B cell (primary cell): ENCODE data around the gene KCNN1. TPM values are rescaled to one million over a fixed set of nuclear protein-coding genes. Genes with fewer than 3 reads are reported as not detected.

Experiments
- ATAC-seq: fragments of 200-7000 bp; cut with Tn5 transposase; one replicate; pipeline ENCODE4 v1.10.0; 2021; ENCODE audit warnings: low read depth, mild to moderate bottlenecking, moderate number of reproducible peaks, moderate library complexity
- CTCF ChIA-PET: fragments of 350-600 bp; sonication (Branson Sonifier 250); formaldehyde crosslinking; loops from one replicate; lab custom pipeline; 2021; ENCODE audit warnings: antibody characterized with exemption, inconsistent platforms; lab: Charles Lee
- POLR2A ChIA-PET: fragments of 350-600 bp; sonication (Branson Sonifier 250); formaldehyde crosslinking; loops from one replicate; lab custom pipeline; 2021; ENCODE audit warnings: antibody characterized with exemption; lab: Charles Lee
- DNase-seq: peaks from one replicate; pipeline ENCODE4 v3.0.0; 2013
- H2AFZ ChIP-seq: 2 replicates; pipeline ENCODE4 v1.6.1; 2012; ENCODE audit warnings: mild to moderate bottlenecking, low read depth, low read length; ENCODE audit not compliant: insufficient read depth, poor library complexity, severe bottlenecking
- H3K27ac ChIP-seq, 2 donors: 1 replicate in 1 of 2; 2 replicates in 1 of 2; pipeline ENCODE4 v1.5.1; 2012 to 2013; ENCODE audit warnings: low read length in 2 of 2, mild to moderate bottlenecking in 2 of 2, moderate library complexity in 1 of 2
- H3K27me3 ChIP-seq, 4 experiments: fragments of 200-600 bp in 1 of 4; sonication (generic) in 1 of 4; replicated peaks in 1 of 4; 1 replicate in 2 of 4; 2 replicates in 2 of 4; pipeline versions ENCODE4 v1.6.1 to v1.7.0; 2013 to 2016; ENCODE audit warnings: low read length in 3 of 4, mild to moderate bottlenecking in 2 of 4, mixed read lengths in 1 of 4, moderate library complexity in 1 of 4; ENCODE audit not compliant: insufficient read depth in 4 of 4, control insufficient read depth in 3 of 4; ENCODE audit errors: control extremely low read depth in 1 of 4
- H3K36me3 ChIP-seq, 2 experiments: replicated peaks in 1 of 2; 1 replicate in 1 of 2; 2 replicates in 1 of 2; pipeline versions ENCODE4 v1.6.1 to v1.7.1; 2013; ENCODE audit warnings: low read length in 1 of 2; ENCODE audit not compliant: insufficient read depth in 2 of 2, control insufficient read depth in 1 of 2; ENCODE audit errors: control extremely low read depth in 1 of 2, extremely low read depth in 1 of 2
- H3K4me1 ChIP-seq, 2 donors: fragments of 200-600 bp in 1 of 2; sonication (generic) in 1 of 2; 1 replicate in 1 of 2; 2 replicates in 1 of 2; pipeline versions ENCODE4 v1.5.1 to v1.6.1; 2013 to 2017; ENCODE audit warnings: low read length in 2 of 2; ENCODE audit not compliant: control insufficient read depth in 2 of 2, insufficient read depth in 2 of 2
- H3K4me2 ChIP-seq: replicated peaks from 2 replicates; pipeline ENCODE3; 2012; ENCODE audit warnings: mild to moderate bottlenecking, low read depth, low read length; ENCODE audit not compliant: poor library complexity, severe bottlenecking
- H3K4me3 ChIP-seq, 5 experiments: fragments of 200-600 bp in 1 of 5; sonication (generic) in 1 of 5; 1 replicate in 3 of 5; 2 replicates in 2 of 5; pipeline versions ENCODE4 v1.5.1 to v1.7.0; 2011 to 2016; ENCODE audit warnings: low read length in 4 of 5, mild to moderate bottlenecking in 4 of 5, low read depth in 2 of 5, control low read depth in 1 of 5, moderate library complexity in 1 of 5; ENCODE audit not compliant: insufficient read depth in 1 of 5; ENCODE audit errors: control extremely low read depth in 1 of 5, extremely low read depth in 1 of 5
- H3K79me2 ChIP-seq: fragments of 200-600 bp; sonication (generic); one replicate; pipeline ENCODE4 v1.6.0; 2016; ENCODE audit warnings: low read length; ENCODE audit not compliant: control insufficient read depth, insufficient read depth
- H3K9ac ChIP-seq: fragments of 200-600 bp; sonication (generic); 2 replicates; pipeline ENCODE4 v1.6.1; 2017; ENCODE audit warnings: mild to moderate bottlenecking, low read length, moderate library complexity
- H3K9me3 ChIP-seq, 3 donors: one replicate each; pipeline versions ENCODE4 v1.6.1 to v1.7.1; 2013; ENCODE audit warnings: low read length in 2 of 3; ENCODE audit not compliant: control insufficient read depth in 2 of 3, insufficient read depth in 1 of 3; ENCODE audit errors: control extremely low read depth in 1 of 3
- H4K20me1 ChIP-seq: 2 replicates; pipeline ENCODE4 v1.6.0; 2012; ENCODE audit warnings: mild to moderate bottlenecking, low read length; ENCODE audit not compliant: insufficient read depth, control insufficient read depth, poor library complexity, severe bottlenecking
- H3K27ac Mint-ChIP-seq: one replicate; pipeline ENCODE4 v1.8.0; 2021; ENCODE audit warnings: mixed read lengths
- H3K27me3 Mint-ChIP-seq: one replicate; pipeline ENCODE4 v1.8.0; 2021; ENCODE audit warnings: mixed read lengths
- H3K4me1 Mint-ChIP-seq: one replicate; pipeline ENCODE4 v1.8.0; 2021; ENCODE audit warnings: mixed read lengths
- H3K4me3 Mint-ChIP-seq: one replicate; pipeline ENCODE4 v1.8.0; 2021; ENCODE audit warnings: mixed read lengths
- H3K9me3 Mint-ChIP-seq: one replicate; pipeline ENCODE4 v1.8.0; 2022; ENCODE audit warnings: mixed read lengths; ENCODE audit not compliant: insufficient read depth
- CTCF ChIP-seq: fragments of 200-600 bp; IDR thresholded peaks from one replicate; pipeline ENCODE4 v1.8.0; 2022; ENCODE audit warnings: antibody characterized with exemption, mild to moderate bottlenecking
- EZH2 ChIP-seq: IDR thresholded peaks from 2 replicates; pipeline ENCODE4 v1.6.1; 2012; ENCODE audit warnings: borderline replicate concordance, low read depth, mild to moderate bottlenecking, moderate library complexity, low read length; ENCODE audit not compliant: insufficient read depth, poor library complexity, severe bottlenecking
- WGBS: methylation state at CpG from one replicate; pipeline ENCODE4 v1.1.5; 2013; ENCODE audit warnings: missing lambda C conversion rate; ENCODE audit not compliant: insufficient coverage; 5-methylcytosine and 5-hydroxymethylcytosine counted together
- intact Hi-C: fragments of 100-400 bp; cut with micrococcal nuclease; formaldehyde crosslinking; loops from one replicate; pipeline ENCODE4 v1.10.0; 2022
- polyA plus RNA-seq: library from polyadenylated mRNA; depleted of rRNA; stranded (reverse); fragments of >200 nt; gene quantifications from 2 replicates; pipeline ENCODE4 v1.2.3, GENCODE V29; 2012
- total RNA-seq, 2 donors: library from RNA; stranded (reverse); fragments of 120-200 nt in 1 of 2; gene quantifications; 1 replicate in 1 of 2; 2 replicates in 1 of 2; pipeline versions ENCODE4 v1.2.3 to v1.2.4, GENCODE V29; 2013 to 2022

The KCNN1 gene
- total and polyA plus RNA-seq, 2 donors (not counting 1 experiment from before 2014, with no cell fraction given) = 0.04 TPM; not detected in 1

GRCh38 chr19:18021121-18021755 lies 54.3 kb downstream of the KCNN1 start:
- Histone ChIP-seq H3K36me3 (no peaks in the 10 kb centered on the region), H3K4me1 (peaks cover 51 to 64% of the 10 kb centered on the region in 2 donors), H4K20me1 (no peaks in the 10 kb centered on the region), H3K4me3 (peak overlapping the region in 2 of 5 experiments; percentile 18 to 35), H3K27ac (peak overlapping the region; percentile 95 to 99), H2AFZ (peak overlapping the region; percentile 40), H3K27me3 (no peaks in the 10 kb centered on the region), H3K79me2 (no peaks in the 10 kb centered on the region), H3K9me3 (peaks cover 0 to 9% (median 3%) of the 10 kb centered on the region in 3 donors), H3K9ac (peak overlapping the region; percentile 22), H3K4me2 (peak overlapping the region; percentile 57)
- POLR2A ChIA-PET = interaction anchor here (0.5 to 7.8 kb wide), 9 partner anchors 9 to 268 kb away, joined by 3 to 160 read pairs (median 7); partner anchors contain the start of gene ARRDC2
- H3K4me1 Mint-ChIP-seq = peaks cover 68% of the 10 kb centered on the region
- TF ChIP-seq EZH2 (no peak), CTCF (no peak)
- ATAC-seq (peak; percentile 22), DNase-seq (peak; percentile 84)
- peak overlapping the region; percentile 79 for H3K4me3 Mint-ChIP-seq
- no peaks in the 10 kb centered on the region for H3K9me3 Mint-ChIP-seq
- intact Hi-C loops = loop anchor here (5.0 kb wide), 3 partner anchors 76 to 271 kb away; partner anchors contain the start of genes IFI30 and MAST3
- H3K27me3 Mint-ChIP-seq = no peaks in the 10 kb centered on the region
- CTCF ChIA-PET = interaction anchor here (1.0 to 4.4 kb wide), 6 partner anchors 8 to 37 kb away, joined by 4 to 43 read pairs (median 6); no protein-coding TSS in a partner anchor
- H3K27ac Mint-ChIP-seq = peak overlapping the region; percentile 98
- WGBS = 34% methylated on average over 21 of the region's 21 CpGs
